GM10266 (cell line): Measurements from ENCODE around the gene SLITRK1.
A peak's percentile ranks its signal among the peaks of the same experiment; 100 is the strongest.

ENCODE experiments used
- DNase-seq: peaks from one replicate; pipeline ENCODE4 v3.0.0; 2012; ENCODE audit errors: extremely low spot score
- TF ChIP-seq, protein P1 (sequence below): IDR thresholded peaks from 2 replicates; pipeline ENCODE4 v1.5.1; 2012; ENCODE audit warnings: mild to moderate bottlenecking, low read depth; ENCODE audit not compliant: control insufficient read depth, insufficient read depth; ENCODE audit errors: missing control alignments

SLITRK1 gene

DNA sequence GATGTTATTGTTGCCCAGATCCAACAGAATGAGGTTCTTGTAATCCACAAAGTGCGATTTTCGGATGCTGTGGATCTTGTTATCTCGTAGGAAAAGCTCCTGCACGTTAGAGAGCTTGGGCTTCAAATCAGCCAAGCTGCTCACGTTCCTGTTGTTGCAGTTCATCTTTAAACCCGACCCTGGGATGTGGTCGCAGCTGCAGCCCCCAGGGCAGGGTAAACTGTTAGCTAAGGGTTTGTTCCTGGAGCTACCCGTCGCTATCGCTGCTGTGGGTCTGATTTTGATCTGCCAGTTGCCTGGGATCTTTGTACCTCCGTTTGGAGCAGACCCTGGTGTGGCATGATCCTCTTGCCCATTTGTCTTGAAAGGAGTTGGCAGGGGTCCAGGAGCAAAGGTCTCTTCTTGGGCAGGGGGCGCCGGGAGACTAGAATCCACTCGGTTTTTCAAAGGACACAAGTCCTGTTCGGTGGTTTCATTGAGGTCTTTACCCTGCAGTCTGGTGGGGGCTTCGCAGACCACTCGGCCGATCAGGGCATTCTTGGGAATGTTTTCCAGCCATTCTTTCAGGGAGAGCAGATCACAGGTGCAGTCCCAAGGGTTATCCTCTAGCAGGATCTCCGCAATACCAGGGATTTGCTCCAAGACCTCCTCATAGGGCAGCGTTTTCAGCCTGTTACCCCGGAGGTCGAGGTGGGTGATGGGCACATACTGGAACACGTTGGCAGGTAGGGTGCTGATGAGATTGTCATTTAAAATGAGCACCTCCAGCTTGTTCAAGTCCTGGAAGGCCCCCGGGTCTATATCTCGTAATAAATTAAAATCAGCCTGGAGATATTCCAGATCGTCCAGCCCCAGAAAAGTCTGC is 1.8 kb downstream of the SLITRK1 start:
- no peak for DNase-seq
- TF ChIP-seq, protein P1, sequence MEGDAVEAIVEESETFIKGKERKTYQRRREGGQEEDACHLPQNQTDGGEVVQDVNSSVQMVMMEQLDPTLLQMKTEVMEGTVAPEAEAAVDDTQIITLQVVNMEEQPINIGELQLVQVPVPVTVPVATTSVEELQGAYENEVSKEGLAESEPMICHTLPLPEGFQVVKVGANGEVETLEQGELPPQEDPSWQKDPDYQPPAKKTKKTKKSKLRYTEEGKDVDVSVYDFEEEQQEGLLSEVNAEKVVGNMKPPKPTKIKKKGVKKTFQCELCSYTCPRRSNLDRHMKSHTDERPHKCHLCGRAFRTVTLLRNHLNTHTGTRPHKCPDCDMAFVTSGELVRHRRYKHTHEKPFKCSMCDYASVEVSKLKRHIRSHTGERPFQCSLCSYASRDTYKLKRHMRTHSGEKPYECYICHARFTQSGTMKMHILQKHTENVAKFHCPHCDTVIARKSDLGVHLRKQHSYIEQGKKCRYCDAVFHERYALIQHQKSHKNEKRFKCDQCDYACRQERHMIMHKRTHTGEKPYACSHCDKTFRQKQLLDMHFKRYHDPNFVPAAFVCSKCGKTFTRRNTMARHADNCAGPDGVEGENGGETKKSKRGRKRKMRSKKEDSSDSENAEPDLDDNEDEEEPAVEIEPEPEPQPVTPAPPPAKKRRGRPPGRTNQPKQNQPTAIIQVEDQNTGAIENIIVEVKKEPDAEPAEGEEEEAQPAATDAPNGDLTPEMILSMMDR, result no peak

DNA sequence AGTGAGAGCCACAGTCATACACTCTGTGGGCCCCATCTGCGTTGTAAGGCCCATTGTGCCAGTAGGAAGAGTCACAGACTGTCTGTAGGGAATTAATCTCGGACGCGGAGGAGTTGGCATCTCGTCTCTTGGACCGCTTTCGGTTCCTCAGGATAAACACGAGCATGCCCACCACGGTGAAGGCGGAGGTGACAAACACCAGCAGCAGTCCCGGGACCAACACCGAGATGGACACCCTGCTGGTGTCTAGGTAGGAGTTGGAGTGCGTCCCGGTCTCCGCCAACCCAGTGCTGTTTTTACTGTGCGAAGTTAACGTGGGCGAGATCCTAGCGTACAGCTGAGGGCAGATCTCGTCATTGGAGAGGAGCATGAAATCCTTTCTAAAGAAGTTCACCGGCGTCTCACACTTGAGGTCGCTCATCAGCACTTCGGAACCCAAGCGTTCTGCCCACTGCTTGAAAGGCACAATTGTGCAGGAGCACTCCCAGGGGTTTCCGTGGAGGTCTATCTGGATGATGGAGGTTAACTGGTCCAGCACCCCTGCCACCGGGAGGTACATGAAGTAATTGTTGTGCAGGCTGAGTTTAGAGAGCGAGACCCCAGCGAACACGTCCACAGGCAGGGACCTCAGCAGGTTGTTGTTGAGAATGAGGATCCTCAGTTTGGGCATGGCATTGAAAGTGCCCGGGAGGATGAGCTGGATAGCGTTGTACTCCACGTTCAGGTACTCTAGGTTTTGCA is 2.7 kb downstream of the SLITRK1 start:
- no peak for DNase-seq
- TF ChIP-seq, protein P1, result no peak

DNA sequence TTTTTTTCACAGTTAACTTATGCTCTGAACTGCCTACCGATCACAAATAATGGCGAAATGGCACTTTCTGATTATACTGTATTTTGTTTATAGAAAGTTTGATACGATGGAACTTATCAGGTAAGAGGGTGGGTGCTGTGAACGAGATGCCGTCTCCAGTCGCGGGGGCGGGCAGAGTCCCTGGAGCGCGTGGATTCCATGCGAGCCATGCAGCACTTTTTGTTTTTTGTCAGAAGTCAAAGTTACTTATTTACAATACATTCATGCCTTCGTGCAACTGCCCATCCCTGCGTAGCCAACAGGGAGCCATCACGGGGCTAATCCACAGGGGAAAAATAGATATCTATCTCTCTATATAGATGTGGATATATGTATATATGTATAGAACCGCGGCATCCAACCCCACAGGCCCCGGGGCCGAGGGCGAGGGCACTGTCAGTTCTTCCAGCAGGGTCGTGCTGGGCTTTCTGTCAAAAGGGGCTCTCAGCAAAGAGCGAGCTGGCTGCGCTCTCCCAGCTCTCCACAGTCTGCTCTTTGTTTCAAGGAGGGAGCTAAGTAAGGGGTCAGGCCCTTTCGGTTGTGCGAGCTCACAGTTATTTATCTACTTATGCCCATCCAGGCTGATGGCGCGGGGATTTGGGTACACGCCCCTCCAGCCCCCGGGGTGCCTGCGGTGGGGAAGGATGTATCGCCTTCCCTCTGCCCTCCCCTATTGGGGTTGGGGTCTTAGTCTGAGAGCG is 3.4 kb downstream of the SLITRK1 start:
- TF ChIP-seq, protein P1, result no peak

DNA sequence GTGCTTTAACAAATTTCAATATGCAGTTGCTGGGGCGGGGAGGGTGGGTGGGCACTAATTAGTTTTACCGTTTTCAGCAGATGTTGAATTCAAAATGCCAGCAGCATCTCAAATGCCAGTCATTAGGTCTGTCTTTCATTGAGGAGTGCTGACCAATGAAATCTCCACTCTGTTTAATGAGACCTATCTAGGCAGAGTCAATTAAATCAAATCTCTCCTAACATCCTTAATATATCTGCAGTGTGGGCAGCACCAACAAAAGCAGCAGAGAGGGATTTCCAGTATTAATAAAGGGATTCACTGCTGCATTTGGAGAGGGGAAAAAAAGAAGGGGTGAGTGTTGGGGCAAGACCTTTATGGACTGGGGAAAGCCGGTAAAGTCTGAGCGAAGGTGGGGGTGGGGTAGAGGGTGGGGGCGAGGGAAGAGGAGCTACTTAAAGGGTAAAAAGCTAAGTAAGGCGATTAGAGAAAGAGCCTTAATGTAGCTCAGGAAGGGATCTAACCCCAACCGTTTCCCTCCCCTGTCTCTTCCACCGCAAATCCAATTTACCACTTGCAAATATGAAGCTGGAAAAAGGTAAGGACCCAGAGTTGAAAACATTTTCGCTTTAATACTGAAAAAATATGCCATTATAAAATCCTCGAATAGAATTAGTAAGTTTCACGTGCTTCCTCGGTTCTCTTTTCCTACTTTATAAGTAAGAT is 4.5 kb downstream of the SLITRK1 start:
- no peak for DNase-seq
- TF ChIP-seq, protein P1, result no peak

More for the DNA sequence above, 3.4 kb downstream of the SLITRK1 start:
- no peak for DNase-seq

DNA sequence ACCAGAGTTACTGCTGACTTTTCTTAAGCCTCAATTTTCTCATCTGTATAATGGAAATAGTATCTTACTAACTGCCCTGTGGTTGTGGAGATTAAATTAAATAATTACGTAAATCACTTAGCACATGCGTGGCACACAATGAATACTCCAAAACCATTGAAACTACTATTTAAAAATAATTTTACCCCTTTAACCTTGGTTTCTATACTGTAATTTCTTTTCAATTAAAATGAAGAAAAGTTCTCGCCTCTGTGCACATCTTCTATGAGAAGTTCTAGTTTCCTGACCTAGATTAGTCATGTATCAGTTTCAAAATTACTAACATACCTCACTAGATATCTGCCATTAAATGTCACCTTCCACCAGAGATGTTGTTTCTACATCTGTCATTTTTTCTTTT is 5.7 kb downstream of the SLITRK1 start:
- DNase-seq, result peak; percentile 8
- TF ChIP-seq, protein P1, result no peak

DNA sequence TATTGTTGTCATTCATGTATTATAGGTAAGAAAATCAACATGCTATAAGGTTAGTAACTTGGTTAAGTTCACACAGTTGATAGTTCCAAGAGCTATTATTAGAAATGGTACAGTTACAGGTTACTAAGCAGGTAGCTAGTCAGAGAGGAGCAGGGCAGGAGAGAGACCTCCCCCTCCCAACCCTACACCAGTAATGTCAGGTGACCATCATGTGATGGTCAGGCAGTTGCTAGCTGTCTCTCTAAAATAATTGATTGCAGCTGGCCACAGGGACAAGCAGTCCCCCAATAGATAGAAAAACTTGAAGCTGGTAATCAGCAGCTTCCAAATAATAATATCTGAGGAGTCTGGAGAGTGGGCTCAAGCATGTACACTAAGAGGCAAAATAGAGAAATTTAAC is 14.6 kb downstream of the SLITRK1 start:
- no peak for DNase-seq
- TF ChIP-seq, protein P1, result no peak
